DND-41 (cell line): ENCODE data around the gene DYSF.

Experiments used
- ATAC-seq: fragments of 200-7000 bp; cut with Tn5 transposase; 3 replicates; pipeline ENCODE4 v1.9.1; 2021; ENCODE audit warnings: low read depth; ENCODE audit not compliant: insufficient read depth
- DNase-seq: peaks from one replicate; pipeline ENCODE4 v3.0.0-alpha.2; 2020
- H2AFZ ChIP-seq: 2 replicates; pipeline ENCODE4 v1.6.0; 2012; ENCODE audit warnings: low read depth, low read length
- H3K27ac ChIP-seq: 2 replicates; pipeline ENCODE4 v1.5.1; 2012; ENCODE audit warnings: low read length, inconsistent platforms
- H3K27me3 ChIP-seq: fragments of 200-600 bp; sonication (generic); 2 replicates; pipeline ENCODE4 v1.6.0; 2012; ENCODE audit warnings: low read length, mild to moderate bottlenecking, inconsistent platforms; ENCODE audit not compliant: insufficient read depth, poor library complexity
- H3K36me3 ChIP-seq: 2 replicates; pipeline ENCODE4 v1.5.1; 2012; ENCODE audit warnings: low read length, inconsistent platforms; ENCODE audit not compliant: insufficient read depth
- H3K4me1 ChIP-seq: 2 replicates; pipeline ENCODE4 v1.5.1; 2012; ENCODE audit warnings: mild to moderate bottlenecking, low read length; ENCODE audit not compliant: insufficient read depth
- H3K4me2 ChIP-seq: 2 replicates; pipeline ENCODE4 v1.6.0; 2012; ENCODE audit warnings: mild to moderate bottlenecking, moderate library complexity, low read length, inconsistent platforms; ENCODE audit not compliant: insufficient read depth
- H3K4me3 ChIP-seq, 2 experiments: fragments of 200-600 bp in 1 of 2; shearing (Covaris generic) in 1 of 2; 2 replicates each; pipeline ENCODE4 v1.5.1; 2012 to 2016; ENCODE audit warnings: inconsistent platforms in 2 of 2, low read length in 2 of 2, mild to moderate bottlenecking in 2 of 2, low read depth in 1 of 2, moderate library complexity in 1 of 2
- H3K79me2 ChIP-seq: 2 replicates; pipeline ENCODE4 v1.6.0; 2012; ENCODE audit warnings: low read length, inconsistent platforms; ENCODE audit not compliant: insufficient read depth
- H3K9ac ChIP-seq: 2 replicates; pipeline ENCODE4 v1.6.0; 2012; ENCODE audit warnings: low read depth, mild to moderate bottlenecking, inconsistent platforms, low read length, moderate library complexity
- H3K9me3 ChIP-seq: 2 replicates; pipeline ENCODE4 v1.5.1; 2012; ENCODE audit warnings: low read length, moderate library complexity, mild to moderate bottlenecking, inconsistent platforms; ENCODE audit not compliant: insufficient read depth, severe bottlenecking
- H4K20me1 ChIP-seq: 2 replicates; pipeline ENCODE4 v1.6.0; 2012; ENCODE audit warnings: low read length; ENCODE audit not compliant: insufficient read depth
- EZH2 ChIP-seq: IDR thresholded peaks from 3 replicates; pipeline ENCODE4 v1.6.1; 2012; ENCODE audit warnings: borderline replicate concordance, low read depth, mild to moderate bottlenecking, moderate library complexity, low read length, inconsistent platforms; ENCODE audit not compliant: severe bottlenecking
- TF ChIP-seq, protein P1 (sequence below): IDR thresholded peaks from 2 replicates; pipeline ENCODE4 v1.5.1; 2012; ENCODE audit warnings: borderline replicate concordance, low read length, moderate library complexity, mild to moderate bottlenecking; ENCODE audit not compliant: poor library complexity, severe bottlenecking; ENCODE audit errors: extremely low read depth

Gene DYSF

DNA sequence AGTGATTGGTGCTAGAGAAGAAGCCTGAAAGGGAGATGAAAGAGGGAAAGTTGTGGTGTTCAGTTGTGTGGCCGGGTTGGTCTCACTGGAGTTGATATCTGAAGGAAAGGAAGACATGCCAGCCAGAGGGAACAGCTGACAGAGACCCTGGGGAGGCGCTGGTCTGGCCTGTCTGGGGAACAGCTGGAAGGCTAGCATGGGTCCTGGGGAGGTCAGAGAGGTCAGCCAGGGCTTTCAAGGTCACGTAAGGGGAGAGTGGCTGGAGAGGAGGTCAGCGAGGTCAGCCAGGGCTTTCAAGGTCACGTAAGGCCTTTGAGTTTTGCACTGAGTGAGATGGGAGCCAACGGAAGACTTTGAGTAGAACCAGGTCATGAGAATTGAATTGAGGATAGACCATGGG is 11.0 kb downstream of the DYSF start:
- H3K4me1 ChIP-seq, result peaks cover 7% of the 10 kb centered on the region; the same call in 1 of the 2 replicates
- peaks cover 21% of the 10 kb centered on the region for H3K9me3 ChIP-seq
- no peaks in the 10 kb centered on the region for H4K20me1 ChIP-seq
- no peak overlapping the region for H2AFZ ChIP-seq
- H3K9ac ChIP-seq, result no peak overlapping the region
- no peak for TF ChIP-seq EZH2
- TF ChIP-seq, protein P1, sequence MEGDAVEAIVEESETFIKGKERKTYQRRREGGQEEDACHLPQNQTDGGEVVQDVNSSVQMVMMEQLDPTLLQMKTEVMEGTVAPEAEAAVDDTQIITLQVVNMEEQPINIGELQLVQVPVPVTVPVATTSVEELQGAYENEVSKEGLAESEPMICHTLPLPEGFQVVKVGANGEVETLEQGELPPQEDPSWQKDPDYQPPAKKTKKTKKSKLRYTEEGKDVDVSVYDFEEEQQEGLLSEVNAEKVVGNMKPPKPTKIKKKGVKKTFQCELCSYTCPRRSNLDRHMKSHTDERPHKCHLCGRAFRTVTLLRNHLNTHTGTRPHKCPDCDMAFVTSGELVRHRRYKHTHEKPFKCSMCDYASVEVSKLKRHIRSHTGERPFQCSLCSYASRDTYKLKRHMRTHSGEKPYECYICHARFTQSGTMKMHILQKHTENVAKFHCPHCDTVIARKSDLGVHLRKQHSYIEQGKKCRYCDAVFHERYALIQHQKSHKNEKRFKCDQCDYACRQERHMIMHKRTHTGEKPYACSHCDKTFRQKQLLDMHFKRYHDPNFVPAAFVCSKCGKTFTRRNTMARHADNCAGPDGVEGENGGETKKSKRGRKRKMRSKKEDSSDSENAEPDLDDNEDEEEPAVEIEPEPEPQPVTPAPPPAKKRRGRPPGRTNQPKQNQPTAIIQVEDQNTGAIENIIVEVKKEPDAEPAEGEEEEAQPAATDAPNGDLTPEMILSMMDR, result no peak
- H3K79me2 ChIP-seq, result no peaks in the 10 kb centered on the region
- no peak overlapping the region for H3K4me2 ChIP-seq
- ATAC-seq (no peak), DNase-seq (no peak)
- H3K36me3 ChIP-seq, result no peaks in the 10 kb centered on the region
- peaks cover 26% of the 10 kb centered on the region for H3K27me3 ChIP-seq
- H3K27ac ChIP-seq, result no peak overlapping the region
- no peak overlapping the region for H3K4me3 ChIP-seq

DNA sequence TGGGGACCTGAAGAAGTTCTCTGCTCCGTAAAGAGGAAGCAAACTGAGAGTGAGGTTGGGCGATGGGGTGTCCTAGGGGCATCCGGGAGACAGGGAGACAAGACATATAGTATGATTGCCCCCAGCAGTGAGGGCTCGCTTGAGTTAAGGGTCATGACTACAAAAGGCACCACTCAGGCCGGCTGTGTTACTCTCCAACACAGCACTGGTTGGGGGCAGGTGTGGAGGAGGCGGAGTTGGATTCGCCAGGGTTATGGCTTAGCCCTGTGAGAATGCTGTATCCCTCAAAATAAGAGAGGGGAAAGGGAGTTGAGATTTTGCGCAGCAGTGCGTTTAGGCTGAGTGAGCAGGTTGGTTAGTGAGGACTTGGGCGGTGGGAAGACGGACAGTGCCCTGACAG is 12.0 kb downstream of the DYSF start:
- H2AFZ ChIP-seq, result no peak overlapping the region
- DNase-seq, result no peak
- no peak overlapping the region for H3K4me3 ChIP-seq
- H3K4me2 ChIP-seq, result no peak overlapping the region
- peaks cover 21% of the 10 kb centered on the region for H3K9me3 ChIP-seq
- H3K79me2 ChIP-seq, result no peaks in the 10 kb centered on the region
- no peaks in the 10 kb centered on the region for H3K36me3 ChIP-seq
- no peak overlapping the region for H3K27ac ChIP-seq
- no peak overlapping the region for H3K9ac ChIP-seq
- TF ChIP-seq EZH2, result no peak
- TF ChIP-seq, protein P1, result no peak
- peaks cover 29% of the 10 kb centered on the region for H3K27me3 ChIP-seq
- no peaks in the 10 kb centered on the region for H4K20me1 ChIP-seq
- no peak for ATAC-seq
- peaks cover 7% of the 10 kb centered on the region; the same call in 1 of the 2 replicates for H3K4me1 ChIP-seq

GRCh38 chr2:71465961-71466300 is 12.6 kb downstream of the DYSF start:
- H3K27me3 ChIP-seq, result peaks cover 29% of the 10 kb centered on the region

More at GRCh38 chr2:71465961-71466300, 12.6 kb downstream of the DYSF start:
- no peaks in the 10 kb centered on the region for H3K36me3 ChIP-seq
- no peaks in the 10 kb centered on the region for H4K20me1 ChIP-seq
- no peak overlapping the region for H3K27ac ChIP-seq
- H3K9me3 ChIP-seq, result peaks cover 21% of the 10 kb centered on the region
- no peak overlapping the region for H3K4me2 ChIP-seq
- H3K79me2 ChIP-seq, result no peaks in the 10 kb centered on the region
- DNase-seq (no peak), ATAC-seq (no peak)
- H3K9ac ChIP-seq, result no peak overlapping the region
- no peak overlapping the region for H3K4me3 ChIP-seq
- TF ChIP-seq EZH2, result no peak
- TF ChIP-seq, protein P1, result no peak
- H2AFZ ChIP-seq, result no peak overlapping the region
- H3K4me1 ChIP-seq, result peaks cover 7% of the 10 kb centered on the region; the same call in 1 of the 2 replicates
